GM23338 (cell line): ENCODE data around the gene TXNDC16. TPM values are rescaled to one million over a fixed set of nuclear protein-coding genes. Genes with fewer than 3 reads are reported as not detected.

Experiments used
- ATAC-seq: fragments of 200-7000 bp; cut with Tn5 transposase; 3 replicates; pipeline ENCODE4 v1.9.1; 2020
- DNase-seq: peaks from one replicate; pipeline ENCODE4 v3.0.0-alpha.2; 2015; ENCODE audit warnings: low spot score
- H2AFZ ChIP-seq: fragments of 200-600 bp; sonication (generic); 2 replicates; pipeline ENCODE4 v1.8.0; 2016; ENCODE audit warnings: antibody characterized with exemption, mild to moderate bottlenecking, moderate library complexity
- H3F3A ChIP-seq: fragments of 200-600 bp; sonication (generic); replicated peaks from 2 replicates; pipeline ENCODE4 v1.8.0; 2017; ENCODE audit warnings: antibody characterized with exemption, mixed run types, low read depth
- H3K27ac ChIP-seq: fragments of 200-600 bp; sonication (generic); 2 replicates; pipeline ENCODE4 v1.6.1; 2016; ENCODE audit warnings: low read depth
- H3K27me3 ChIP-seq: fragments of 200-600 bp; sonication (generic); 2 replicates; pipeline ENCODE4 v1.8.0; 2016; ENCODE audit warnings: mild to moderate bottlenecking, mixed run types, moderate library complexity; ENCODE audit not compliant: insufficient read depth
- H3K36me3 ChIP-seq: fragments of 200-600 bp; sonication (generic); 2 replicates; pipeline ENCODE4 v1.8.0; 2016; ENCODE audit warnings: mild to moderate bottlenecking; ENCODE audit not compliant: insufficient read depth
- H3K4me1 ChIP-seq: fragments of 200-600 bp; sonication (generic); 2 replicates; pipeline ENCODE4 v1.8.0; 2016; ENCODE audit warnings: mild to moderate bottlenecking, moderate library complexity; ENCODE audit not compliant: insufficient read depth
- H3K4me2 ChIP-seq: fragments of 200-600 bp; sonication (generic); 2 replicates; pipeline ENCODE4 v1.7.1; 2017; ENCODE audit warnings: mixed run types
- H3K4me3 ChIP-seq: fragments of 200-600 bp; sonication (generic); 2 replicates; pipeline ENCODE4 v1.6.1; 2016; ENCODE audit warnings: mixed run types
- H3K79me2 ChIP-seq: fragments of 200-600 bp; sonication (generic); replicated peaks from 2 replicates; pipeline ENCODE4 v1.8.0; 2017; ENCODE audit warnings: mild to moderate bottlenecking; ENCODE audit not compliant: insufficient read depth
- H3K9me2 ChIP-seq: fragments of 200-600 bp; sonication (generic); 2 replicates; pipeline ENCODE4 v1.8.0; 2017; ENCODE audit not compliant: insufficient read depth
- H4K20me1 ChIP-seq: fragments of 200-600 bp; sonication (generic); replicated peaks from 2 replicates; pipeline ENCODE4 v1.8.0; 2017; ENCODE audit warnings: mild to moderate bottlenecking; ENCODE audit not compliant: insufficient read depth
- H3K27ac Mint-ChIP-seq: 2 replicates; pipeline ENCODE4 v1.8.0; 2020; ENCODE audit warnings: inconsistent platforms, mild to moderate bottlenecking, moderate library complexity, mixed read lengths
- H3K27me3 Mint-ChIP-seq: 3 replicates; pipeline ENCODE4 v1.8.0; 2022; ENCODE audit warnings: low read depth, mild to moderate bottlenecking, moderate library complexity, mixed read lengths, inconsistent platforms; ENCODE audit not compliant: insufficient read depth, poor library complexity
- H3K36me3 Mint-ChIP-seq: 3 replicates; pipeline ENCODE4 v1.8.0; 2021; ENCODE audit warnings: low read depth, mild to moderate bottlenecking, inconsistent platforms, moderate library complexity, mixed read lengths
- H3K4me1 Mint-ChIP-seq: 3 replicates; pipeline ENCODE4 v1.8.0; 2020; ENCODE audit warnings: mild to moderate bottlenecking, inconsistent platforms, mixed read lengths
- H3K4me3 Mint-ChIP-seq: 3 replicates; pipeline ENCODE4 v1.8.0; 2021; ENCODE audit warnings: moderate library complexity, mild to moderate bottlenecking, inconsistent platforms, mixed read lengths
- H3K9me3 Mint-ChIP-seq: 3 replicates; pipeline ENCODE4 v1.8.0; 2020; ENCODE audit warnings: moderate library complexity, mild to moderate bottlenecking, inconsistent platforms, mixed read lengths
- EZH2 ChIP-seq: fragments of 200-600 bp; sonication (generic); IDR thresholded peaks from one replicate; pipeline ENCODE4 v1.8.0; 2017; ENCODE audit warnings: antibody characterized with exemption, mild to moderate bottlenecking, low read depth; ENCODE audit not compliant: unreplicated experiment
- EZH2phosphoT487 ChIP-seq: fragments of 200-600 bp; sonication (generic); IDR thresholded peaks from one replicate; pipeline ENCODE4 v1.8.1; 2018; ENCODE audit warnings: antibody characterized with exemption; ENCODE audit not compliant: unreplicated experiment
- JUNB ChIP-seq: IDR thresholded peaks from one replicate; pipeline ENCODE4 v1.6.1; 2016; ENCODE audit warnings: antibody characterized with exemption; ENCODE audit not compliant: unreplicated experiment
- POLR2AphosphoS5 ChIP-seq: IDR thresholded peaks from 2 replicates; pipeline ENCODE4 v1.6.1; 2016; ENCODE audit warnings: antibody characterized with exemption, low read depth
- STAT1 ChIP-seq: IDR thresholded peaks from one replicate; pipeline ENCODE4 v1.6.1; 2016; ENCODE audit warnings: antibody characterized with exemption; ENCODE audit not compliant: unreplicated experiment
- ZNF114 ChIP-seq: fragments of 250-450 bp; sonication (Bioruptor Pico); IDR thresholded peaks from 2 replicates; pipeline ENCODE4 v1.5.0; 2020; ENCODE audit warnings: mild to moderate bottlenecking, moderate library complexity
- polyA plus RNA-seq: library from polyadenylated mRNA; unstranded; fragments of >200 nt; fragmentation: Nextera tagmentation; extraction: Ambion mirVana; gene quantifications from 2 replicates; pipeline ENCODE4 v1.2.1, GENCODE V29; 2016
- total RNA-seq: library from RNA; depleted of rRNA; stranded (reverse); fragments of >200 nt; shearing (Covaris generic); gene quantifications from 2 replicates; pipeline ENCODE4 v1.2.3, GENCODE V29; 2014
- TF ChIP-seq, protein P1 (sequence below): fragments of 250-450 bp; sonication (Bioruptor Pico); IDR thresholded peaks from 2 replicates; pipeline ENCODE4 v1.5.0; 2020; ENCODE audit warnings: mild to moderate bottlenecking, moderate library complexity
- TF ChIP-seq, protein P2 (sequence below): IDR thresholded peaks from one replicate; pipeline ENCODE4 v1.6.1; 2018; ENCODE audit warnings: antibody characterized with exemption; ENCODE audit not compliant: unreplicated experiment
- TF ChIP-seq, protein P3 (sequence below): IDR thresholded peaks from 2 replicates; pipeline ENCODE4 v1.6.1; 2016; ENCODE audit warnings: antibody characterized with exemption

The TXNDC16 gene
- total and polyA plus RNA-seq, 2 experiments from 2014 or later: 13.6 to 14.0 TPM

DNA sequence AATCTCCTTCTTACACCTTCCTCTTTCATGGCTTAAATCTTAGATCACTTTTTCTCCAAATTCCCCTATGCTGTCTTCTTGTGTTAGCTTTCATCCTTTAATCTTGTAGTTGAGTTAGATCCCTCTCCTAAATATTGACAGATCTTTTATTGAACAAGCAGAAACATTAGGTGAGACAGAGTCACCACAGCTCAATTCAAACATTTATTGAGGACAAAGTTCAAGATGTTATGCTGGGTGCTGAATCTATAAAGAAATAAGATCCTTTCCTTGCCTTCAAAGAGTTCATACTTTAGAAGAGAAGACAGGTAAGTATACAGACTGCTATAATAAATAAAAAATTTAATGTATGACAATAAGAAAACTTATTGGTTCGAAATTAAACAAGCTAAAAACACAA lies 109.7 kb downstream of the TXNDC16 start:
- TF ChIP-seq, protein P1, sequence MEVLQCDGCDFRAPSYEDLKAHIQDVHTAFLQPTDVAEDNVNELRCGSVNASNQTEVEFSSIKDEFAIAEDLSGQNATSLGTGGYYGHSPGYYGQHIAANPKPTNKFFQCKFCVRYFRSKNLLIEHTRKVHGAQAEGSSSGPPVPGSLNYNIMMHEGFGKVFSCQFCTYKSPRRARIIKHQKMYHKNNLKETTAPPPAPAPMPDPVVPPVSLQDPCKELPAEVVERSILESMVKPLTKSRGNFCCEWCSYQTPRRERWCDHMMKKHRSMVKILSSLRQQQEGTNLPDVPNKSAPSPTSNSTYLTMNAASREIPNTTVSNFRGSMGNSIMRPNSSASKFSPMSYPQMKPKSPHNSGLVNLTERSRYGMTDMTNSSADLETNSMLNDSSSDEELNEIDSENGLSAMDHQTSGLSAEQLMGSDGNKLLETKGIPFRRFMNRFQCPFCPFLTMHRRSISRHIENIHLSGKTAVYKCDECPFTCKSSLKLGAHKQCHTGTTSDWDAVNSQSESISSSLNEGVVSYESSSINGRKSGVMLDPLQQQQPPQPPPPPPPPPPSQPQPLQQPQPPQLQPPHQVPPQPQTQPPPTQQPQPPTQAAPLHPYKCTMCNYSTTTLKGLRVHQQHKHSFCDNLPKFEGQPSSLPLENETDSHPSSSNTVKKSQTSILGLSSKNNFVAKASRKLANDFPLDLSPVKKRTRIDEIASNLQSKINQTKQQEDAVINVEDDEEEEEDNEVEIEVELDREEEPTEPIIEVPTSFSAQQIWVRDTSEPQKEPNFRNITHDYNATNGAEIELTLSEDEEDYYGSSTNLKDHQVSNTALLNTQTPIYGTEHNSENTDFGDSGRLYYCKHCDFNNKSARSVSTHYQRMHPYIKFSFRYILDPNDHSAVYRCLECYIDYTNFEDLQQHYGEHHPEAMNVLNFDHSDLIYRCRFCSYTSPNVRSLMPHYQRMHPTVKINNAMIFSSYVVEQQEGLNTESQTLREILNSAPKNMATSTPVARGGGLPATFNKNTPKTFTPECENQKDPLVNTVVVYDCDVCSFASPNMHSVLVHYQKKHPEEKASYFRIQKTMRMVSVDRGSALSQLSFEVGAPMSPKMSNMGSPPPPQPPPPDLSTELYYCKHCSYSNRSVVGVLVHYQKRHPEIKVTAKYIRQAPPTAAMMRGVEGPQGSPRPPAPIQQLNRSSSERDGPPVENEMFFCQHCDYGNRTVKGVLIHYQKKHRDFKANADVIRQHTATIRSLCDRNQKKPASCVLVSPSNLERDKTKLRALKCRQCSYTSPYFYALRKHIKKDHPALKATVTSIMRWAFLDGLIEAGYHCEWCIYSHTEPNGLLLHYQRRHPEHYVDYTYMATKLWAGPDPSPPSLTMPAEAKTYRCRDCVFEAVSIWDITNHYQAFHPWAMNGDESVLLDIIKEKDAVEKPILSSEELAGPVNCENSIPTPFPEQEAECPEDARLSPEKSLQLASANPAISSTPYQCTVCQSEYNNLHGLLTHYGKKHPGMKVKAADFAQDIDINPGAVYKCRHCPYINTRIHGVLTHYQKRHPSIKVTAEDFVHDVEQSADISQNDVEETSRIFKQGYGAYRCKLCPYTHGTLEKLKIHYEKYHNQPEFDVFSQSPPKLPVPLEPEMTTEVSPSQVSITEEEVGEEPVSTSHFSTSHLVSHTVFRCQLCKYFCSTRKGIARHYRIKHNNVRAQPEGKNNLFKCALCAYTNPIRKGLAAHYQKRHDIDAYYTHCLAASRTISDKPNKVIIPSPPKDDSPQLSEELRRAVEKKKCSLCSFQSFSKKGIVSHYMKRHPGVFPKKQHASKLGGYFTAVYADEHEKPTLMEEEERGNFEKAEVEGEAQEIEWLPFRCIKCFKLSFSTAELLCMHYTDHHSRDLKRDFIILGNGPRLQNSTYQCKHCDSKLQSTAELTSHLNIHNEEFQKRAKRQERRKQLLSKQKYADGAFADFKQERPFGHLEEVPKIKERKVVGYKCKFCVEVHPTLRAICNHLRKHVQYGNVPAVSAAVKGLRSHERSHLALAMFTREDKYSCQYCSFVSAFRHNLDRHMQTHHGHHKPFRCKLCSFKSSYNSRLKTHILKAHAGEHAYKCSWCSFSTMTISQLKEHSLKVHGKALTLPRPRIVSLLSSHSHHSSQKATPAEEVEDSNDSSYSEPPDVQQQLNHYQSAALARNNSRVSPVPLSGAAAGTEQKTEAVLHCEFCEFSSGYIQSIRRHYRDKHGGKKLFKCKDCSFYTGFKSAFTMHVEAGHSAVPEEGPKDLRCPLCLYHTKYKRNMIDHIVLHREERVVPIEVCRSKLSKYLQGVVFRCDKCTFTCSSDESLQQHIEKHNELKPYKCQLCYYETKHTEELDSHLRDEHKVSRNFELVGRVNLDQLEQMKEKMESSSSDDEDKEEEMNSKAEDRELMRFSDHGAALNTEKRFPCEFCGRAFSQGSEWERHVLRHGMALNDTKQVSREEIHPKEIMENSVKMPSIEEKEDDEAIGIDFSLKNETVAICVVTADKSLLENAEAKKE (CRISPR knock-in tag): no peak
- TF ChIP-seq JUNB: no peak
- TF ChIP-seq POLR2AphosphoS5: no peak
- no peak for TF ChIP-seq EZH2phosphoT487
- Histone ChIP-seq H3K9me2 (no peaks in the 10 kb centered on the region), H2AFZ (no peak overlapping the region), H3K27me3 (no peaks in the 10 kb centered on the region), H3K27ac (no peak overlapping the region), H3K36me3 (no peaks in the 10 kb centered on the region), H4K20me1 (no peaks in the 10 kb centered on the region), H3K4me2 (no peak overlapping the region), H3K4me1 (no peaks in the 10 kb centered on the region), H3F3A (no peaks in the 10 kb centered on the region), H3K79me2 (no peaks in the 10 kb centered on the region), H3K4me3 (no peak overlapping the region)
- no peaks in the 10 kb centered on the region for H3K36me3 Mint-ChIP-seq
- no peaks in the 10 kb centered on the region for H3K4me1 Mint-ChIP-seq
- DNase-seq: no peak
- ATAC-seq: no peak
- H3K9me3 Mint-ChIP-seq: no peaks in the 10 kb centered on the region
- no peaks in the 10 kb centered on the region for H3K27me3 Mint-ChIP-seq
- H3K27ac Mint-ChIP-seq: no peak overlapping the region
- H3K4me3 Mint-ChIP-seq: no peak overlapping the region

DNA sequence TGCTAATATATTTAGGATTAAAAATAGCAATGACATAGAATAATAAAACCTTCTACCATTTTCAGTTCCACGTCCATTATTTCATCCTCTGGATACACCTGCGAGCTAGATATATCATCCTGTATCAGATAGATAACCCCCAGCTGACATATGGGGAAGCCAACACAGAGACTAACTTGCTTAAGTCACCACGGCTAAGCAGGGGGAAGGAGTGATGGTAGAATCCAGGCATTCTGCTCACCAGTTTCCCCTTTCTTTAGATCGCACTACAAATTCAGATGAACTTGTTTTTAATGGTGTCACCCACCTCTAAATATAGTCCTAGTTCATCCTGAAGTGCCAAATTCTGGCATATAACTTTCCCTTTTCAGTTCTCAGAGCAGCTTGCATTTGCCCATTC lies 110.1 kb downstream of the TXNDC16 start:
- TF ChIP-seq EZH2 (no peak), STAT1 (no peak), ZNF114 (CRISPR knock-in tag) (no peak)
- TF ChIP-seq, protein P2, sequence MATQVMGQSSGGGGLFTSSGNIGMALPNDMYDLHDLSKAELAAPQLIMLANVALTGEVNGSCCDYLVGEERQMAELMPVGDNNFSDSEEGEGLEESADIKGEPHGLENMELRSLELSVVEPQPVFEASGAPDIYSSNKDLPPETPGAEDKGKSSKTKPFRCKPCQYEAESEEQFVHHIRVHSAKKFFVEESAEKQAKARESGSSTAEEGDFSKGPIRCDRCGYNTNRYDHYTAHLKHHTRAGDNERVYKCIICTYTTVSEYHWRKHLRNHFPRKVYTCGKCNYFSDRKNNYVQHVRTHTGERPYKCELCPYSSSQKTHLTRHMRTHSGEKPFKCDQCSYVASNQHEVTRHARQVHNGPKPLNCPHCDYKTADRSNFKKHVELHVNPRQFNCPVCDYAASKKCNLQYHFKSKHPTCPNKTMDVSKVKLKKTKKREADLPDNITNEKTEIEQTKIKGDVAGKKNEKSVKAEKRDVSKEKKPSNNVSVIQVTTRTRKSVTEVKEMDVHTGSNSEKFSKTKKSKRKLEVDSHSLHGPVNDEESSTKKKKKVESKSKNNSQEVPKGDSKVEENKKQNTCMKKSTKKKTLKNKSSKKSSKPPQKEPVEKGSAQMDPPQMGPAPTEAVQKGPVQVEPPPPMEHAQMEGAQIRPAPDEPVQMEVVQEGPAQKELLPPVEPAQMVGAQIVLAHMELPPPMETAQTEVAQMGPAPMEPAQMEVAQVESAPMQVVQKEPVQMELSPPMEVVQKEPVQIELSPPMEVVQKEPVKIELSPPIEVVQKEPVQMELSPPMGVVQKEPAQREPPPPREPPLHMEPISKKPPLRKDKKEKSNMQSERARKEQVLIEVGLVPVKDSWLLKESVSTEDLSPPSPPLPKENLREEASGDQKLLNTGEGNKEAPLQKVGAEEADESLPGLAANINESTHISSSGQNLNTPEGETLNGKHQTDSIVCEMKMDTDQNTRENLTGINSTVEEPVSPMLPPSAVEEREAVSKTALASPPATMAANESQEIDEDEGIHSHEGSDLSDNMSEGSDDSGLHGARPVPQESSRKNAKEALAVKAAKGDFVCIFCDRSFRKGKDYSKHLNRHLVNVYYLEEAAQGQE: no peak
- TF ChIP-seq, protein P3, sequence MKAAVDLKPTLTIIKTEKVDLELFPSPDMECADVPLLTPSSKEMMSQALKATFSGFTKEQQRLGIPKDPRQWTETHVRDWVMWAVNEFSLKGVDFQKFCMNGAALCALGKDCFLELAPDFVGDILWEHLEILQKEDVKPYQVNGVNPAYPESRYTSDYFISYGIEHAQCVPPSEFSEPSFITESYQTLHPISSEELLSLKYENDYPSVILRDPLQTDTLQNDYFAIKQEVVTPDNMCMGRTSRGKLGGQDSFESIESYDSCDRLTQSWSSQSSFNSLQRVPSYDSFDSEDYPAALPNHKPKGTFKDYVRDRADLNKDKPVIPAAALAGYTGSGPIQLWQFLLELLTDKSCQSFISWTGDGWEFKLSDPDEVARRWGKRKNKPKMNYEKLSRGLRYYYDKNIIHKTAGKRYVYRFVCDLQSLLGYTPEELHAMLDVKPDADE: no peak
- DNase-seq (no peak), ATAC-seq (no peak)
- no peaks in the 10 kb centered on the region for H3K27me3 Mint-ChIP-seq
- Histone ChIP-seq H3F3A (no peaks in the 10 kb centered on the region), H4K20me1 (no peaks in the 10 kb centered on the region), H3K27me3 (no peaks in the 10 kb centered on the region), H3K36me3 (no peaks in the 10 kb centered on the region), H3K79me2 (no peaks in the 10 kb centered on the region), H3K4me1 (no peaks in the 10 kb centered on the region), H2AFZ (no peak overlapping the region), H3K27ac (no peak overlapping the region), H3K4me2 (no peak overlapping the region), H3K9me2 (no peaks in the 10 kb centered on the region), H3K4me3 (no peak overlapping the region)
- no peaks in the 10 kb centered on the region for H3K4me1 Mint-ChIP-seq
- no peak overlapping the region for H3K27ac Mint-ChIP-seq
- H3K4me3 Mint-ChIP-seq: no peak overlapping the region
- no peaks in the 10 kb centered on the region for H3K36me3 Mint-ChIP-seq
- H3K9me3 Mint-ChIP-seq: no peaks in the 10 kb centered on the region
